ENCODE data around the gene LIN54. TPM values are rescaled to one million over a fixed set of nuclear protein-coding genes. Genes with fewer than 3 reads are reported as not detected.

Gene LIN54
- total RNA-seq, 1 experiment from 2014 or later = 12.7 TPM

GRCh38 chr4:83002329-83002728 lies 8.3 kb downstream of the LIN54 start (continued):
- no peak for TF ChIP-seq SP1 (CRISPR knock-in tag; conservative IDR thresholded peaks at IDR 0.05)
- TF ChIP-seq ESRRA (CRISPR knock-in tag; IDR thresholded peaks at IDR 0.05; ENCODE audit: borderline replicate concordance) = no peak

- CTCF ChIA-PET = interaction anchor here (0.6 kb wide), 1 partner anchor 536 kb away, joined by 3 read pairs; no protein-coding TSS in a partner anchor
- Mint-ChIP-seq H3K36me3 (no peaks in the 10 kb centered on the region), H3K4me1 (peaks cover 3% of the 10 kb centered on the region), H3K9me3 (no peaks in the 10 kb centered on the region), H3K4me3 (no peak overlapping the region), H3K27me3 (ENCODE audit: low read depth) (no peaks in the 10 kb centered on the region), H3K27ac (no peak overlapping the region)
- DNase-seq (ENCODE audit: low spot score) (no peak), ATAC-seq (no peak)
- POLR2A ChIA-PET = no interaction called here
- TF ChIP-seq ETV6 (CRISPR knock-in tag; IDR thresholded peaks at IDR 0.05) = no peak
- TF ChIP-seq IRF2 (CRISPR knock-in tag; IDR thresholded peaks at IDR 0.05; ENCODE audit: borderline replicate concordance, low read depth) = no peak
- no peak for TF ChIP-seq CDX4 (CRISPR knock-in tag; IDR thresholded peaks at IDR 0.05; ENCODE audit: borderline replicate concordance)
- no peak for TF ChIP-seq ATF6 (CRISPR knock-in tag; IDR thresholded peaks at IDR 0.05)
- no peak for TF ChIP-seq KAT7 (CRISPR knock-in tag; IDR thresholded peaks at IDR 0.05; ENCODE audit: borderline replicate concordance)
- TF ChIP-seq ZNF317 (CRISPR knock-in tag; IDR thresholded peaks at IDR 0.05; ENCODE audit: borderline replicate concordance, low read depth) = no peak
- TF ChIP-seq OVOL2 (CRISPR knock-in tag; IDR thresholded peaks at IDR 0.05; ENCODE audit: borderline replicate concordance) = no peak
- no peak for TF ChIP-seq TEAD4 (CRISPR knock-in tag; IDR thresholded peaks at IDR 0.05)
- TF ChIP-seq ZNF232 (CRISPR knock-in tag; IDR thresholded peaks at IDR 0.05) = no peak
- no peak for TF ChIP-seq TEAD1 (CRISPR knock-in tag; IDR thresholded peaks at IDR 0.05)
- no peak for TF ChIP-seq CREM (CRISPR knock-in tag; IDR thresholded peaks at IDR 0.05)
- TF ChIP-seq ZNF263 (CRISPR knock-in tag; IDR thresholded peaks at IDR 0.05; ENCODE audit: low read depth) = no peak
- no peak for TF ChIP-seq TCF7 (CRISPR knock-in tag; IDR thresholded peaks at IDR 0.05; ENCODE audit: low read depth)
- no peak for TF ChIP-seq MAX (CRISPR knock-in tag; IDR thresholded peaks at IDR 0.05)
- TF ChIP-seq ZNF281 (CRISPR knock-in tag; IDR thresholded peaks at IDR 0.05) = no peak
Measured at GRCh38 chr4:82998898-82999297, 11.7 kb downstream of the LIN54 start.

- DNase-seq (ENCODE audit: low spot score) (no peak), ATAC-seq (no peak)
- Mint-ChIP-seq H3K36me3 (no peaks in the 10 kb centered on the region), H3K27me3 (ENCODE audit: low read depth) (no peaks in the 10 kb centered on the region), H3K9me3 (no peaks in the 10 kb centered on the region), H3K4me1 (peaks cover 3% of the 10 kb centered on the region), H3K27ac (no peak overlapping the region), H3K4me3 (no peak overlapping the region)
- POLR2A ChIA-PET = no interaction called here
- CTCF ChIA-PET = interaction anchor here (0.7 kb wide), 1 partner anchor 97 kb away, joined by 4 read pairs; no protein-coding TSS in a partner anchor
- TF ChIP-seq SMAD3 (CRISPR knock-in tag; IDR thresholded peaks at IDR 0.05; ENCODE audit: borderline replicate concordance) = no peak
- TF ChIP-seq ZNF416 (CRISPR knock-in tag; IDR thresholded peaks at IDR 0.05) = no peak
- TF ChIP-seq GABPB1 (CRISPR knock-in tag; IDR thresholded peaks at IDR 0.05) = no peak
- no peak for TF ChIP-seq CTCF (IDR thresholded peaks at IDR 0.05)
- no peak for TF ChIP-seq ATF6 (CRISPR knock-in tag; IDR thresholded peaks at IDR 0.05)
- no peak for TF ChIP-seq ETV6 (CRISPR knock-in tag; IDR thresholded peaks at IDR 0.05)
- TF ChIP-seq TCF7 (CRISPR knock-in tag; IDR thresholded peaks at IDR 0.05; ENCODE audit: low read depth) = no peak
- no peak for TF ChIP-seq ELF4 (CRISPR knock-in tag; IDR thresholded peaks at IDR 0.05; ENCODE audit: low read depth)
Measured at GRCh38 chr4:82994834-82995233, 15.8 kb downstream of the LIN54 start.
